GM23248 (cell line): ENCODE data around the gene KIF18A.
"Not testable (repeated sequence)": the region's sequence is repeated elsewhere in the genome, so short reads cannot be mapped to it uniquely, and the experiment has no call there.

Experiments used
- EZH2 ChIP-seq: fragments of 200-600 bp; sonication (generic); IDR thresholded peaks from 2 replicates; pipeline ENCODE4 v1.6.1; 2018; ENCODE audit warnings: antibody characterized with exemption, mild to moderate bottlenecking; ENCODE audit not compliant: insufficient read depth, poor library complexity, severe bottlenecking
- EZH2phosphoT487 ChIP-seq: fragments of 200-600 bp; sonication (generic); IDR thresholded peaks from 2 replicates; pipeline ENCODE4 v1.6.1; 2018; ENCODE audit warnings: antibody characterized with exemption, moderate library complexity, mild to moderate bottlenecking, low read depth; ENCODE audit not compliant: insufficient read depth

GRCh38 chr11:28087192-28087591 is 20.8 kb downstream of the KIF18A start:
- not testable (repeated sequence) for TF ChIP-seq EZH2, EZH2phosphoT487
